A549 (cell line): ENCODE data around the gene GRM7. TPM values are rescaled to one million over a fixed set of nuclear protein-coding genes. Genes with fewer than 3 reads are reported as not detected.

Source experiments
- ATAC-seq, 2 experiments: fragments of 200-7000 bp in 1 of 2; fragments of >200 bp in 1 of 2; cut with Nextera tagmentation in 1 of 2; cut with Tn5 transposase in 1 of 2; 3 replicates each; pipeline versions ENCODE4 v1.8.0 to v1.9.1; 2018 to 2020; ENCODE audit warnings: mild to moderate bottlenecking in 1 of 2, moderate library complexity in 1 of 2
- CTCF ChIA-PET: fragments of 300-600 bp; sonication (Branson Sonifier 250); formaldehyde crosslinking; extraction: SDS; loops from one replicate; lab custom pipeline; 2021; ENCODE audit warnings: antibody characterized with exemption, inconsistent platforms; lab: Yijun Ruan, JAX
- POLR2A ChIA-PET: fragments of 350-600 bp; formaldehyde crosslinking; extraction: SDS; loops from one replicate; lab custom pipeline; 2021; ENCODE audit warnings: antibody characterized with exemption, inconsistent platforms; lab: Yijun Ruan, JAX
- DNase-seq, 2 experiments: peaks; one replicate each; pipeline versions ENCODE4 v3.0.0 to v3.0.0-alpha.2; 2011 to 2016; ENCODE audit warnings: low read depth in 1 of 2, low spot score in 1 of 2
- FAIRE-seq: peaks from 2 replicates; lab custom pipeline; 2011; peaks lifted over from hg19 to GRCh38; lab: Jason Lieb, UNC
- H3K27ac ChIP-seq, 2 experiments: fragments of >200 bp; sonication (Bioruptor Twin); formaldehyde crosslinking; 3 replicates each; pipeline ENCODE4 v1.5.1; 2016 to 2017
- H3K4me1 ChIP-seq: fragments of >200 bp; sonication (Bioruptor Twin); formaldehyde crosslinking; 3 replicates; pipeline ENCODE4 v1.6.1; 2016
- H3K4me2 ChIP-seq: fragments of >200 bp; sonication (Bioruptor Twin); formaldehyde crosslinking; 3 replicates; pipeline ENCODE4 v1.6.1; 2016
- H3K4me3 ChIP-seq: fragments of >200 bp; sonication (Bioruptor Twin); formaldehyde crosslinking; 3 replicates; pipeline ENCODE4 v1.5.1; 2016
- H3K9me3 ChIP-seq: fragments of >200 bp; sonication (Bioruptor Twin); formaldehyde crosslinking; 3 replicates; pipeline ENCODE4 v1.6.1; 2016
- CBX8 ChIP-seq: fragments of 200-600 bp; sonication (generic); IDR thresholded peaks from 2 replicates; pipeline ENCODE4 v1.6.1; 2016
- CHD4 ChIP-seq: fragments of 200-600 bp; sonication (generic); IDR thresholded peaks from 2 replicates; pipeline ENCODE4 v1.6.1; 2016; ENCODE audit warnings: antibody characterized with exemption, mild to moderate bottlenecking, borderline replicate concordance
- EHMT2 ChIP-seq: fragments of 200-600 bp; sonication (generic); IDR thresholded peaks from 2 replicates; pipeline ENCODE4 v1.6.1; 2016; ENCODE audit warnings: antibody characterized with exemption, low read depth, mild to moderate bottlenecking, moderate library complexity
- ESRRA ChIP-seq: fragments of 150-350 bp; IDR thresholded peaks from 2 replicates; pipeline ENCODE4 v1.6.1; 2014; ENCODE audit warnings: mild to moderate bottlenecking, low read length, borderline replicate concordance
- FOSL2 ChIP-seq, 2 experiments: fragments of 450-650 bp in 1 of 2; fragments of >200 bp in 1 of 2; sonication (Bioruptor Twin) in 1 of 2; formaldehyde crosslinking; IDR thresholded peaks; 2 replicates each; pipeline versions ENCODE4 v1.5.0 to v1.6.1; 2016 to 2020; ENCODE audit warnings: mild to moderate bottlenecking in 1 of 2, moderate library complexity in 1 of 2
- FOXS1 ChIP-seq: fragments of 250-450 bp; sonication (Bioruptor Pico); IDR thresholded peaks from 2 replicates; pipeline ENCODE4 v1.5.0; 2020; ENCODE audit warnings: mild to moderate bottlenecking, moderate library complexity
- HOXA7 ChIP-seq: fragments of 250-450 bp; sonication (Bioruptor Pico); IDR thresholded peaks from 2 replicates; pipeline ENCODE4 v1.5.0; 2020; ENCODE audit warnings: mild to moderate bottlenecking, moderate library complexity
- HOXB13 ChIP-seq: fragments of 250-450 bp; sonication (Bioruptor Pico); IDR thresholded peaks from 2 replicates; pipeline ENCODE4 v1.5.0; 2020; ENCODE audit warnings: low read depth, mild to moderate bottlenecking, moderate library complexity
- KDM5A ChIP-seq: fragments of 200-600 bp; sonication (generic); IDR thresholded peaks from 2 replicates; pipeline ENCODE4 v1.6.1; 2016; ENCODE audit warnings: antibody characterized with exemption, mild to moderate bottlenecking
- MAZ ChIP-seq: fragments of 150-350 bp; IDR thresholded peaks from 2 replicates; pipeline ENCODE4 v1.6.1; 2014; ENCODE audit warnings: antibody characterized with exemption, low read depth, low read length, borderline replicate concordance
- MYC ChIP-seq: IDR thresholded peaks from 2 replicates; pipeline ENCODE4 v1.6.1; 2012; ENCODE audit warnings: mild to moderate bottlenecking, inconsistent platforms, low read length, improper control_type of control experiment, borderline replicate concordance
- PHF8 ChIP-seq: fragments of 200-600 bp; sonication (generic); IDR thresholded peaks from 2 replicates; pipeline ENCODE4 v1.6.1; 2016; ENCODE audit warnings: low read depth, mild to moderate bottlenecking, antibody characterized with exemption, moderate library complexity, borderline replicate concordance
- POLR2A ChIP-seq: IDR thresholded peaks from 2 replicates; pipeline ENCODE4 v1.6.1; 2012; ENCODE audit warnings: mild to moderate bottlenecking, low read length
- POLR2AphosphoS2 ChIP-seq: conservative IDR thresholded peaks from 2 replicates; pipeline ENCODE4 v1.6.1; 2012; ENCODE audit warnings: low read length, improper control_type of control experiment, inconsistent platforms
- RCOR1 ChIP-seq: fragments of 150-350 bp; IDR thresholded peaks from 2 replicates; pipeline ENCODE4 v1.6.1; 2014; ENCODE audit warnings: antibody characterized with exemption, low read length, low read depth
- RNF2 ChIP-seq: fragments of 200-600 bp; sonication (generic); IDR thresholded peaks from 2 replicates; pipeline ENCODE4 v1.6.1; 2016; ENCODE audit warnings: low read depth, mild to moderate bottlenecking, antibody characterized with exemption, moderate library complexity, borderline replicate concordance
- ZNF302 ChIP-seq: fragments of 250-450 bp; sonication (Bioruptor Pico); IDR thresholded peaks from 2 replicates; pipeline ENCODE4 v1.9.0; 2021; ENCODE audit warnings: inconsistent platforms, mild to moderate bottlenecking, moderate library complexity
- WGBS: methylation state at CpG from one replicate; pipeline ENCODE4 v1.1.6; 2017; ENCODE audit errors: missing lambda C conversion rate; 5-methylcytosine and 5-hydroxymethylcytosine counted together
- polyA plus RNA-seq, 4 experiments: library from polyadenylated mRNA; depleted of rRNA in 3 of 4; stranded (reverse); fragments of >200 nt; fragmentation: RNase III in 1 of 4; extraction: RNeasy Plus Mini Kit Qiagen cat#74134 plus additional on column Dnase treatment in 1 of 4; gene quantifications; 2 replicates in 3 of 4; 3 replicates in 1 of 4; pipeline ENCODE4 v1.2.3, GENCODE V29; 2011 to 2017
- TF ChIP-seq, protein P1 (sequence below): fragments of >200 bp; sonication (Bioruptor Twin); formaldehyde crosslinking; IDR thresholded peaks from 2 replicates; pipeline ENCODE4 v1.6.1; 2016
- TF ChIP-seq, protein P2 (sequence below): IDR thresholded peaks from 2 replicates; pipeline ENCODE4 v1.6.1; 2012; ENCODE audit warnings: low read depth, borderline replicate concordance
- TF ChIP-seq, protein P3 (sequence below): fragments of >200 bp; sonication (Bioruptor Twin); formaldehyde crosslinking; IDR thresholded peaks from 3 replicates; pipeline ENCODE4 v1.5.1; 2016
- TF ChIP-seq, protein P4 (sequence below): fragments of 250-450 bp; sonication (Bioruptor Pico); IDR thresholded peaks from 2 replicates; pipeline ENCODE4 v1.5.0; 2021; ENCODE audit warnings: mild to moderate bottlenecking, moderate library complexity, borderline replicate concordance
- TF ChIP-seq, protein P5 (sequence below): fragments of 250-450 bp; sonication (Bioruptor Pico); IDR thresholded peaks from 2 replicates; pipeline ENCODE4 v1.5.0; 2020; ENCODE audit warnings: low read depth, mild to moderate bottlenecking, moderate library complexity

Gene GRM7
- polyA plus RNA-seq, 2 of the 4 experiments (the other 2 are of a cell fraction): not detected

DNA sequence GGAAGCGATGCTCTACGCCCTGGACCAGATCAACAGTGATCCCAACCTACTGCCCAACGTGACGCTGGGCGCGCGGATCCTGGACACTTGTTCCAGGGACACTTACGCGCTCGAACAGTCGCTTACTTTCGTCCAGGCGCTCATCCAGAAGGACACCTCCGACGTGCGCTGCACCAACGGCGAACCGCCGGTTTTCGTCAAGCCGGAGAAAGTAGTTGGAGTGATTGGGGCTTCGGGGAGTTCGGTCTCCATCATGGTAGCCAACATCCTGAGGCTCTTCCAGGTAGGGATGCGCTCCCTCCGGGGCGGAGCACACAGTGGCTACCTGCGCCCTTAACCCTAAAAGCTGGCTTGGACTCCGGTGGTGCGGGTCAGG lies 698 bp downstream of the GRM7 start:
- no peak for DNase-seq
- TF ChIP-seq ESRRA (no peak), CHD4 (no peak), MAZ (no peak)
- no peak for FAIRE-seq
- no peak overlapping the region for H3K27ac ChIP-seq
- ChIA-PET POLR2A (no interaction called here), CTCF (interaction anchor here (0.7 kb wide), 1 partner anchor 58 kb away, joined by 3 read pairs; no protein-coding TSS in a partner anchor)
- WGBS: 62% methylated on average over 27 of the region's 30 CpGs
- no peak overlapping the region for H3K4me2 ChIP-seq
- H3K4me1 ChIP-seq: no peaks in the 10 kb centered on the region
- no peak overlapping the region for H3K4me3 ChIP-seq
- ATAC-seq: no peak
- no peaks in the 10 kb centered on the region for H3K9me3 ChIP-seq

DNA sequence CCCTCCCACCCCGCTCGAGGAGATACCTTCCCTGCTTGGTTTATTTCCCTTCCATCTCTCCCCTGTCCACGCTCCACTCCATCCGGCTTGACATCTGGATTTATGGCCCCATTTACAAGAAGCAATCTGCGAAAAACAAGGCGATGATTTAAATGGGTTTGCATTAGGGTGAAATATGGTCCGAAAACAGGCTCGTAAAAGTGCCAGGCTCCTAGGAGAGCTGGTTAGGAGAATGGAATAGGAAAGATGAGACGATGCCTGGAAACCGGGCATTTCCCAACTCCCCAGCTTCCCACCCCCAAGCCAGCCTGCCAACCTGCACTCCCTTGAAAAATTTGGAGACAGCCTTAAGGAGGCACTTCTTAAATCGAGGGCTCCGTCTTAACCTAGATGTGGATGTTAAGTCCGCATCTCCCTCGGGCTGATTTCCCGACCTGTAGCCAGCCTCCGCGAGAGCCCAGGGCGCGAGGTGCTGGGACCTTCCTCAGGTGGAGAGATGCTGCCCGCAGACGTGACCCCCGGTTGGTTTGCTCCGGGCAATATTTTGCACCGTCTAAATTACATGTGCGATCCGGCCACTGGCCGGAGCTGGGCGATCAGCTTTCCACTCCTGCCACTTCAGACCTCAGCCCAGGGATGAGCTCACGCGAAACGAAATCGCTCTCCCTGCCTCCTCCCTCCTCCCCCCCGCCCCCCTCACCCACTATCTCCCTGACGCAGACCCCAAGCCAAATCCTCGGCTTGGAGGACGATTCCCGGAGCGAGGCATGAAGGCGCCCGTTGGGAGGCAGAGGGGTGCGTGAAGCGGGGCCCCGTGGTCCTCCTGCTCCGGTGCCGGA lies 1.3 kb downstream of the GRM7 start:
- no peak overlapping the region for H3K4me3 ChIP-seq
- 50% methylated on average over 30 of the region's 45 CpGs for WGBS
- no peak for DNase-seq
- H3K4me1 ChIP-seq: no peaks in the 10 kb centered on the region
- no peak overlapping the region for H3K4me2 ChIP-seq
- POLR2A ChIA-PET: no interaction called here
- CTCF ChIA-PET: interaction anchor here (0.7 kb wide), 1 partner anchor 59 kb away, joined by 3 read pairs; no protein-coding TSS in a partner anchor
- no peak for ATAC-seq
- H3K27ac ChIP-seq: no peak overlapping the region
- no peak for FAIRE-seq
- H3K9me3 ChIP-seq: no peaks in the 10 kb centered on the region
- TF ChIP-seq, protein P1, sequence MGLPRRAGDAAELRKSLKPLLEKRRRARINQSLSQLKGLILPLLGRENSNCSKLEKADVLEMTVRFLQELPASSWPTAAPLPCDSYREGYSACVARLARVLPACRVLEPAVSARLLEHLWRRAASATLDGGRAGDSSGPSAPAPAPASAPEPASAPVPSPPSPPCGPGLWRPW: no peak
- TF ChIP-seq PHF8 (no peak), POLR2A (no peak), FOXS1 (CRISPR knock-in tag) (no peak), KDM5A (no peak)
- TF ChIP-seq, protein P2, sequence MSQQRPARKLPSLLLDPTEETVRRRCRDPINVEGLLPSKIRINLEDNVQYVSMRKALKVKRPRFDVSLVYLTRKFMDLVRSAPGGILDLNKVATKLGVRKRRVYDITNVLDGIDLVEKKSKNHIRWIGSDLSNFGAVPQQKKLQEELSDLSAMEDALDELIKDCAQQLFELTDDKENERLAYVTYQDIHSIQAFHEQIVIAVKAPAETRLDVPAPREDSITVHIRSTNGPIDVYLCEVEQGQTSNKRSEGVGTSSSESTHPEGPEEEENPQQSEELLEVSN: no peak
- TF ChIP-seq, protein P3, sequence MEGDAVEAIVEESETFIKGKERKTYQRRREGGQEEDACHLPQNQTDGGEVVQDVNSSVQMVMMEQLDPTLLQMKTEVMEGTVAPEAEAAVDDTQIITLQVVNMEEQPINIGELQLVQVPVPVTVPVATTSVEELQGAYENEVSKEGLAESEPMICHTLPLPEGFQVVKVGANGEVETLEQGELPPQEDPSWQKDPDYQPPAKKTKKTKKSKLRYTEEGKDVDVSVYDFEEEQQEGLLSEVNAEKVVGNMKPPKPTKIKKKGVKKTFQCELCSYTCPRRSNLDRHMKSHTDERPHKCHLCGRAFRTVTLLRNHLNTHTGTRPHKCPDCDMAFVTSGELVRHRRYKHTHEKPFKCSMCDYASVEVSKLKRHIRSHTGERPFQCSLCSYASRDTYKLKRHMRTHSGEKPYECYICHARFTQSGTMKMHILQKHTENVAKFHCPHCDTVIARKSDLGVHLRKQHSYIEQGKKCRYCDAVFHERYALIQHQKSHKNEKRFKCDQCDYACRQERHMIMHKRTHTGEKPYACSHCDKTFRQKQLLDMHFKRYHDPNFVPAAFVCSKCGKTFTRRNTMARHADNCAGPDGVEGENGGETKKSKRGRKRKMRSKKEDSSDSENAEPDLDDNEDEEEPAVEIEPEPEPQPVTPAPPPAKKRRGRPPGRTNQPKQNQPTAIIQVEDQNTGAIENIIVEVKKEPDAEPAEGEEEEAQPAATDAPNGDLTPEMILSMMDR: no peak
- TF ChIP-seq, all 56 proteins: peak for 0

DNA sequence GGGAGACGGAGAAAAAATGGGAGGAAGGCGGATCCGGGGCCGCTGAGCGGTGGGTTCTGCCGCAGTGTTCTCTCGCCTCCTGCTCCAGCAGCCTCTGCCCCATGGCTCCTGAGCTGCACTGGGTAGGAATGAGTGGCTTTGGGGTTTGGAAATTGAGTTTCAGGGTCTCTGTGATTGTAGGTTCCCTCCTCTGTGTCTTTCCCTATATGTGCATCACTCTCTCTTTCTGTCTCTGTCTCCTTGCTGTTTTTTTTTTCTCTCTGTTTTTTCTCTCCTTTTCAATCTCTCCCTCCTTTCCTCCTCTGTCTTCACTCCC lies 1.9 kb downstream of the GRM7 start:
- Histone ChIP-seq H3K4me1 (no peaks in the 10 kb centered on the region), H3K4me2 (no peak overlapping the region), H3K4me3 (no peak overlapping the region), H3K27ac (no peak overlapping the region), H3K9me3 (no peaks in the 10 kb centered on the region)
- POLR2A ChIA-PET: no interaction called here
- 50% methylated on average over 7 of the region's 7 CpGs for WGBS
- CTCF ChIA-PET: no interaction called here
- ATAC-seq: no peak
- TF ChIP-seq, protein P4, sequence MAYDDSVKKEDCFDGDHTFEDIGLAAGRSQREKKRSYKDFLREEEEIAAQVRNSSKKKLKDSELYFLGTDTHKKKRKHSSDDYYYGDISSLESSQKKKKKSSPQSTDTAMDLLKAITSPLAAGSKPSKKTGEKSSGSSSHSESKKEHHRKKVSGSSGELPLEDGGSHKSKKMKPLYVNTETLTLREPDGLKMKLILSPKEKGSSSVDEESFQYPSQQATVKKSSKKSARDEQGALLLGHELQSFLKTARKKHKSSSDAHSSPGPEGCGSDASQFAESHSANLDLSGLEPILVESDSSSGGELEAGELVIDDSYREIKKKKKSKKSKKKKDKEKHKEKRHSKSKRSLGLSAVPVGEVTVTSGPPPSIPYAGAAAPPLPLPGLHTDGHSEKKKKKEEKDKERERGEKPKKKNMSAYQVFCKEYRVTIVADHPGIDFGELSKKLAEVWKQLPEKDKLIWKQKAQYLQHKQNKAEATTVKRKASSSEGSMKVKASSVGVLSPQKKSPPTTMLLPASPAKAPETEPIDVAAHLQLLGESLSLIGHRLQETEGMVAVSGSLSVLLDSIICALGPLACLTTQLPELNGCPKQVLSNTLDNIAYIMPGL: no peak
- TF ChIP-seq FOXS1 (CRISPR knock-in tag) (no peak), CBX8 (no peak), HOXB13 (CRISPR knock-in tag) (no peak), POLR2AphosphoS2 (no peak), ZNF302 (no peak), RCOR1 (no peak), ESRRA (no peak), RNF2 (no peak), KDM5A (no peak), HOXA7 (CRISPR knock-in tag) (no peak), EHMT2 (no peak), FOSL2 (IDR thresholded peaks at IDR 0.05) (no peak), FOSL2 (CRISPR knock-in tag; IDR thresholded peaks at IDR 0.05) (no peak), POLR2A (no peak), MYC (no peak)
- TF ChIP-seq, protein P3: no peak
- TF ChIP-seq, protein P5, sequence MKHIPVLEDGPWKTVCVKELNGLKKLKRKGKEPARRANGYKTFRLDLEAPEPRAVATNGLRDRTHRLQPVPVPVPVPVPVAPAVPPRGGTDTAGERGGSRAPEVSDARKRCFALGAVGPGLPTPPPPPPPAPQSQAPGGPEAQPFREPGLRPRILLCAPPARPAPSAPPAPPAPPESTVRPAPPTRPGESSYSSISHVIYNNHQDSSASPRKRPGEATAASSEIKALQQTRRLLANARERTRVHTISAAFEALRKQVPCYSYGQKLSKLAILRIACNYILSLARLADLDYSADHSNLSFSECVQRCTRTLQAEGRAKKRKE (CRISPR knock-in tag): no peak
- DNase-seq: no peak
- no peak for FAIRE-seq
